ENCODE measurements around the gene SMARCA1. TPM values are rescaled to one million over a fixed set of nuclear protein-coding genes. Genes with fewer than 3 reads are reported as not detected.

SMARCA1 gene
- total RNA-seq, 1 experiment from 2014 or later, result 38.8 TPM

- H3K79me2 ChIP-seq (ENCODE audit: insufficient read depth, low read length), result no peaks in the 10 kb centered on the region
- ATAC-seq (no peak), DNase-seq (ENCODE audit: low read depth, low spot score) (no peak)
- intact Hi-C loops (cut with micrococcal nuclease), result no loop called here
- H3K27ac ChIP-seq (ENCODE audit: low read depth, low read length), result no peak overlapping the region
- H4K20me1 ChIP-seq (ENCODE audit: insufficient read depth), result no peaks in the 10 kb centered on the region
- H3K4me2 ChIP-seq (ENCODE audit: low read length), result no peak overlapping the region
- no peaks in the 10 kb centered on the region for H3K9me2 ChIP-seq (ENCODE audit: insufficient read depth)
- H3K27me3 ChIP-seq (ENCODE audit: insufficient read depth, low read length), result no peaks in the 10 kb centered on the region
- no peak for TF ChIP-seq RAD21 (IDR thresholded peaks at IDR 0.05; ENCODE audit: low read depth)
- TF ChIP-seq ZFX (IDR thresholded peaks at IDR 0.05), result no peak
- TF ChIP-seq CEBPB (IDR thresholded peaks at IDR 0.05; ENCODE audit: low read depth), result no peak
- no peak for TF ChIP-seq EGR1 (IDR thresholded peaks at IDR 0.05; ENCODE audit: low read depth)
- no peak for TF ChIP-seq TCF7L2 (IDR thresholded peaks at IDR 0.05; ENCODE audit: borderline replicate concordance, extremely low read depth, insufficient read depth, insufficient read length)
- TF ChIP-seq YY1 (IDR thresholded peaks at IDR 0.05; ENCODE audit: extremely low read depth, insufficient replicate concordance, low read depth, low read length), result no peak
- TF ChIP-seq SRF (IDR thresholded peaks at IDR 0.05; ENCODE audit: low read depth), result no peak
- TF ChIP-seq JUND (IDR thresholded peaks at IDR 0.05), result no peak
- TF ChIP-seq EZH2phosphoT487 (IDR thresholded peaks at IDR 0.05; ENCODE audit: borderline replicate concordance), result no peak
- no peak for TF ChIP-seq REST (IDR thresholded peaks at IDR 0.05; ENCODE audit: low read depth)
- TF ChIP-seq POLR2AphosphoS5 (IDR thresholded peaks at IDR 0.05; ENCODE audit: low read depth, low read length), result no peak
- no peak overlapping the region for H3K4me3 ChIP-seq (replicated peaks in 1 of 2; ENCODE audit: low read depth in 1 of 2, low read length in 2 of 2)
- no peaks in the 10 kb centered on the region for H3K4me1 ChIP-seq (ENCODE audit: control insufficient read depth in 1 of 2, insufficient read depth in 2 of 2, low read length in 2 of 2)
- no TSS peak for BruUV-seq (replicated peaks)
- RAD21 ChIA-PET (ENCODE audit: low non-redundant PET in 1 of 2, low total read pairs in 2 of 2, uncharacterized antibody in 2 of 2, unreplicated experiment in 2 of 2), result no interaction called here
- no peak overlapping the region for H2AFZ ChIP-seq (ENCODE audit: low read depth, low read length, poor library complexity, severe bottlenecking)
- H3K9me3 ChIP-seq (ENCODE audit: control insufficient read depth in 1 of 2, insufficient read depth in 1 of 2, low read depth in 1 of 2, low read length in 2 of 2), result no peaks in the 10 kb centered on the region
- no peak overlapping the region for H3K9ac ChIP-seq (ENCODE audit: low read length)
- POLR2A ChIA-PET, result no interaction called here
- CTCF ChIA-PET, result no interaction called here
- peaks cover 8 to 10% of the 10 kb centered on the region in 2 experiments; a peak in 2 of 4 replicates for H3K36me3 ChIP-seq (ENCODE audit: control insufficient read depth in 1 of 2, insufficient read depth in 2 of 2, low read length in 2 of 2)
These were observed 34.7 kb upstream of the SMARCA1 start for GRCh38 chrX:129557844-129558480.

Measured in HCT116 (cell line).